Stimulated activated CD4-positive, alpha-beta T cell treated with anti-CD3 and anti-CD28 coated beads, TNF-alpha, amount 100 ng/mL, for 4 hours (primary cell): Measurements from ENCODE around the gene DAAM1.

ENCODE experiments used
- DNase-seq, 3 experiments: peaks; one replicate each; pipeline ENCODE4 v3.0.0-alpha.2; 2020; ENCODE audit warnings: low read depth in 3 of 3

Gene DAAM1

DNA sequence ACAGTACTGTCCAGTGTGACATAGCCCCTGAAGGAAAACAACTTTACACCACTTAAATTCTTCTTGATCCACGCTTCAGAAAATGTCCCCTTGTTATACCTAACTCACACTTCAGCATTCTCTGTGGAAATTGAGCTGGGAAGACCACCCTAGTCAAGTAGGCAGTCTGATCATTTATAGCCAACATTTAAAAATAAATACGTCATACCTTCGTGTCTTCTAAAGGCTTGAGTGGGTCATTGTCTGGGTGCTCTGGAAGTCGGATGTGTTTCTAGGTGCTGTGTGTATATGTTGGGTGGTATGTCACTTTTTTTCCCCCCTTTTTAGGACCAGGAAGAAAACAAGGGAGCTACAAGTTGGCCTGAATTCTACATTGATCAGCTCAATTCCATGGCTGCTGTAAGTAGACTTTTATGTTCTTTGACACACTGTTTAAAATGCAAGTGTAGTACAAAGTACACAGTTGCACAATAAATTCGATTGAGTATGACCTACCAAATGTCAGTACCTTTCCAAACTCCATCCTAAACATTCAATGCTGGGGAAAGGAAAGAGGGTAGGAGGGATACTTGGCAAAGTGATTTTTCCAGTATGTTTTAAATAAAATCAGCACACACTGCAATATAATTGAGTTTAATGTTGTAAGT lies 126.6 kb downstream of the DAAM1 start:
- no peak for DNase-seq

DNA sequence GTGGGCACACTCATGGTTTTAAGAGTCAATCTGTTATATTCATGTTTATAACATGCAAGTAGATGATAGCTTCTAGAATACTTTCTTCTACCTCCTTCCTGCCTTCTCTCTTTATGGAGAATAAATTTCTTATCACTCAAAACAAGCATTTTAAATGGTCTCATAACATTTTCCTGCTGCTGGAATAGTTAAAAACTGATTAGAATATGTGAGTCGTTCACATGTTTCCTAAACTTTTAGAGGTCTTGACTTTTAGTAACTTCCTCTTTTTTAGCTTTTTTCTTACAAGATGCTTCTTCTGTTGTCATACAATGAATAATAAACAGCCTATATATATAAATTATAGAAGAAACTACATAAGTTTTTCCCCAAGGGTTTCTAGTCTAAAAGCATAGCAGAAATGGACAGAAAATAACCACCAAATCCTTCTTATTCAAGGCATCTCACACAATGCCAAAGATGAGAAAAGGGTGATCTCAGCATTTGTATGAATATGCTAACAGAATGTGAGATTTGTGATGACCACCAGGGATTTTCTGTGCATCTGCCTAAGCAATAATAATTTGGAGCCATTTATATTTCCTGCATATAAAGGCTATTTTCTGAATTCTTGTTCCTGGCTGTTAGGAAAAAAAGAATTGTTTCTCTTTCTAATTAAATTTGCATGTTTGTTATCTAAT lies 127.8 kb downstream of the DAAM1 start:
- DNase-seq, result no peak

DNA sequence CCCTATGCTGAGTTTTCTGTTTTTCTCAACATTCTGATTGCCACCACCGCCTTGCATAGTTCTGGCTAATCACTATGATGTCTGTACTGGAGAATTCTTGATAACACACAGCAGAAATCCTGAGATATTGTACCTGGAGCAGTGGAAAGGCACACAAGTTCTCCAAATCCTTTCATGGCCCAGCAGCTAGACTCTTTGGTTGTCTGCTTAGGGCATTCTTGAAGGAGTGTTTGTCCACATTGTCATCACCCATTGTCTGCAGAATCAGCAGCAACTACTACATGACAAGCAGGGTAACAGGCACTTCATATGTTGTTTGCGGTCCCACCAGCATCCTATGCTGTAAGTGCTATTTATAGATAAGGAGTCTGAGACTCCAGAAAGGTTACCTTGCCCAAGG lies 128.9 kb downstream of the DAAM1 start:
- DNase-seq, result no peak

DNA sequence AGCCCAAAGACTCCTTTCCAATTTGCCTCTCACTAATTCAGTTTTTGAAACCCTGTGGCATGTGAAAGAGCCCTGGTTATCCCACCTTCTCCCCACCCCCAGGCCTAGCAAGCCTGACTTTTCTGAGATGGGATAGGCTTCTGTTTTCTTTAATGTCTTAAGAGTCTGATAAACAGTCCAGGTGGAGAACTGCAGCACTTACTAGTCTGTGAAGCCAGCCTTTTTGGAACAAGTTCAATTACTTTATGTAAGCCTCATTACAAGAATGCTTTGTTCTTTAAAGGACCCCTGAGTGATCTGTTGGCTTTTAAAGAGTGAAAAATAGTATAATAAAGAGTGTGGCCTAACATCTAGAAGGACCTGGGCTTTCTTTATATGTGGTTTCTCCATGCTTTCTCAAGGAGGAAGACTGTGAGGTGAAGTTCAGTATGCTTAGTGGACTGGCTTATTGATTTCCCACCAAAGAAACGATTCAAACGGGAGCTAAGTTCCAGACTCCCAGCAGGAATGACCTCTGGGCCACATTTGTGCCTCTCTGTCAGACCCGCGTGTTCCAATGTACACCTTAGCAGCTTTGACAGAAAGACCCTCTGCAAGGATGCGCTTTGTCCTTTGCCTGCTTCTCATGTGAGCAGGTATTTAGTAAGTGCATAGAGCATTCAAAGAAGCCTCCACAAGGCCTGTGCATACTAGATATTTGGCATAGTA lies 129.5 kb downstream of the DAAM1 start:
- DNase-seq, result no peak

DNA sequence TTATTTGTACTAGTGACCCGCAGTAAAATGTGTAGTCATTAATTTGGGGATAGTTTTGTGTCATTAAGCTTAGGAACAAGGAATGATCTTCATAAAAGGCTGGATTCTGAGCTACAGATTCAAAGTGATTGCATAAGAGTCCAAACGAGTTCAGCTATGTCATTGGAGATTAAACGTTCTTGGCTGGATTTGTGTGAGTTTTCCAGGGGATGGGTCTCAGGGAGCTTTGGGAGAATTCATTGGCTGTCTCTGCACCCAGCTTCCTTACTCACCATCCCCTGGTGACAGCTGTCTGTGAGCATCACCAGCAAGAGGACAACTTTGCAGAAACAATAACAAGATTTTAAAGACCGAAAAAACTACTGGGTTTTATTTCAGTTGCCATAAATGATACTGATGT lies 130.4 kb downstream of the DAAM1 start:
- no peak for DNase-seq

DNA sequence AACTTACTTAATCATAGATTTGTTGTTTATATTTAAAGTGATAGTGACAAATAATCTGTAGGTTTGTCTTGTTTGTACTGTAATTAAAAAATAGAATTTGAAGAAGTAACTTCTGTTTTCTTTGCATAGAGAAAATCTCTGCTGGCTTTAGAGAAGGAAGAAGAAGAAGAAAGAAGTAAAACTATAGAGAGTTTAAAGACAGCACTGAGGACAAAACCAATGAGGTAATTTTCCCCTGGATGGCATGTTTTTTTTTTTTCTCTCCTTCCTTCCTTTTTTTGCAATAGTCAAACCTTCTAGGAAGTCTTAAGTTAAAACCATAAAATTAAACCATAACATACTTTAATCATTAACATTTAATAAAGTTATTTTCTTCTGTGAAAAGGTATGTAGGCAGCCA lies 131.9 kb downstream of the DAAM1 start:
- no peak for DNase-seq

DNA sequence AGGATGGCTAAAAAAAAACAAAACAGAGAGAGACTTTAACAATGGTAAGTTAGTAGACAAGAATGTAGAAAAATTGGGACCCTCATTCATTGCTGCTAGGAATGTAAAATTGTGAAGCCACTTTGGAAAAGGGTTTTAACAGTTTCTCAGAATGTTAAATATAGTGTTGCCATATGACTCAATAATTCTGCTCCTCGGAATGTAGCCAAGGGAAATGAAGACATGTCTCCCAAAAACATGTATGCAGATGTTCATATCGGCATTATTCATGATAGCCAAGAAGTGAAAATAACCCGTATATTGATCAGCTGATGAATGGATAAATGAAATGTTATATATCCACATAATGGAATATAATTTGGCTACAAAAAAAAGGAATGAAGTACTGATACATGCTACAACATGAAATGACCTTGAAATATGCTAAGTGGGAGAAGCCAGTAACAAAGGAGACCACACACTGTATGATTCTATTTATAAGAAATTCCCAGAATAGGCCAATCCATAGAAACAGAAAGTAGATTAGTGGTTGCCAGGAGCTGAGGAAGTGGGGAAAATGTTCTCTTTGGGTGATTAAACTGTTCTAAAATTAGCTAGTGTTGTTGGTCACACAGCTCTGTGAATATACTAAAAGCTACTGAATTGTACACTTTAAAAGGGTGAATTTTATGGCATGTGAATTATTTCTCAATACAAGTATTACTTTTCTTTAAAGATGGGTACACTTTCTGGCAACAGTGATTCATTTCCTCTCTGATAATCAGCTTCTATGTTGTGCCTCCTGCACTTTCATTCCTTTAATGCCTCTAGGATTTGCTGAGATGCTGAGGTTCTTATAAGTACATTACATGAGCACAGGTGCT lies 132.5 kb downstream of the DAAM1 start:
- no peak for DNase-seq

DNA sequence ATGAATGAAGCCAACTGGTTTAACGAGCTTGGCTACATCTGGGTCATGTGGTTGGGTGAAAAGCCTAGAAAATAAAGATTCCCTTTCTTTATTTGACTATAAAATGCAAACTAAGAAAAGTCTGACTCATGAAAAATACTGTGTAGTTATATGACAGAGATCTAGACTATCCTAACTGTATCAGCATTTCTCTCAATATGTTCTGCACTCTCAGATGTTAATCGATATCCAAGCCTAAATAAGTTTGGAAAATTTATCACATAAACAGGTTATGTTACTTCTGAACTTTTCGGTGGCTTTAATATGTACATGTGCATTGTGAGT lies 133.1 kb downstream of the DAAM1 start:
- no peak for DNase-seq

DNA sequence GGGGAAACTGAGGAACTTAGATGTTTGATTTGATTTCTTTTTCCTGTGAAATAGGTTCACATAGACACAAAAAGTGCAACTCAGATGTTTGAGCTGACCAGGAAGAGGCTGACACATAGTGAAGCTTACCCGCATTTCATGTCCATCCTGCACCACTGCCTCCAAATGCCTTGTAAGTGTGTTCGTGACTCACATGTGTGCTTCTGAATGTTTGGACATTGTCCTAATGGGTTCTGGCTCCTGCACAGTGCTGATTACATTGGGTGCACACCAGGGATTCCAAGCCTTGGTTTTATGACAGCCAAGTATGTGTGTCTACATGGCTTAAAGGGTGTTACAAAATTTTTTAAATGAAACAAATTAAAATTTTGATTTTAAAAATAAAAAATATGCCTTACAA lies 137.4 kb downstream of the DAAM1 start:
- no peak for DNase-seq

DNA sequence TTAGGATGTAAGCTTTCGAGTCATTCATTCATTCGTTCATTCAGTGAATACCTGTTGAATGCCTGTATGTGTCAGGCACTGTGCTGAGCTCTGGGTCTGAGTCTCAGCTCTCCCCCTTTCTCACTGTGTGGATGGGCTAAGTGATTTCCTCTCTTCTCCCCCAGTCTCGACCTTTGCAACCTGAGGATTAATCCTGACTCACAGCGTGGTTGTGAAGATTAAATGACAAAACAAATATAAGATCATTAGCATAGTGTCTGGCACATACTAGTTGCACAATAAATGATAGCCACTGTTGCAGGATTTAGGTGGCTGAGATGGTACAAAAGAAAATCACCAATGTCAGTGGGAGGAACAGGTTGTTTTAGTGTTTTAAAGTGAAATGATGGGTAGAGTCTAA lies 140.0 kb downstream of the DAAM1 start:
- no peak for DNase-seq

DNA sequence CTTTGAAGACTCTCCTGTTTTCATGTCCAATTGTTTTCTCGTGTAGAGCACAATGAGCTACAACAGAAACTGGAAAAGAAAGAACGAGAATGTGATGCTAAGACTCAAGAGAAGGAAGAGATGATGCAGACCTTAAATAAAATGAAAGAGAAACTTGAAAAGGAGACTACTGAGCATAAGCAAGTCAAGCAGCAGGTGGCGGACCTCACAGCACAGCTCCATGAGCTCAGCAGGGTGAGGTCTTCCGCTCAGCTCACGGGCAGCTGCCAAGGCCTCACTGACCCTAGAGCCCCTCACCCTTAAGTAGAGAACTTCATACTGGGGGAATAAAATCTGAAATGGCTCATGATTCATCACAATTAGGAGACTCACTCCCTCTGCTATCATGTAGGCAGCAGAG lies 142.0 kb downstream of the DAAM1 start:
- DNase-seq, result no peak

DNA sequence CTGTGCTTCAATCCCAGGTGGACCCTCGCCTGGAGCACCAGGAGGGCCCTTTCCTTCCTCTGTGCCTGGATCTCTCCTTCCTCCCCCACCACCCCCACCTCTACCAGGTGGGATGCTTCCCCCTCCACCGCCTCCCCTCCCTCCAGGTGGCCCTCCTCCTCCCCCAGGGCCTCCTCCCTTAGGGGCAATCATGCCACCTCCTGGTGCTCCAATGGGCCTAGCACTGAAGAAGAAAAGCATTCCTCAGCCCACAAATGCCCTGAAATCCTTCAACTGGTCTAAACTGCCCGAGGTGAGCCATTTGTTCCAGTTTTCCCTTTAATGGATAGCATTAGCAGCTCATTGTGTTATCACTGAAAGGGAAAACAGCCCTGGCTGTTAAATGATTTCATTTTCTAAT lies 142.8 kb downstream of the DAAM1 start:
- DNase-seq, result no peak

DNA sequence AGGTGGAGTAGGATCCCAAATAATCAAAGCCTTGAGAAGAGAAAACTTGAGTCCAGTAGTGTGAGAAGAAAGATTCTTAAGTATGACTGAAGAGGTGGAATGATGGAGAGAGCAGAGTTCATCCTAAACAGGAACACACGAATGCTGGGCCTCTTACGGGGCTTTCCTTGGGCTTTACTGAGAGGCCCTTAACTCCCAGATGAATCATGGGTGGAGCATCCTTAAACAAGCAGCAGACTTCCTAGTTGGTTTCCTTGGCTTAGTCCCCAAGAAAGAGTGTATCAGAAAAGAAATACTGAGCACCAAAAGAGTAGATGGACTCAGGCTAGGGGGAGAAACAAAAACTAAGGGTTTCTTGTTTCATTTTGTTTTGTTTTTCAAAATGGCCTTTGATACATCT lies 144.3 kb downstream of the DAAM1 start:
- no peak for DNase-seq

DNA sequence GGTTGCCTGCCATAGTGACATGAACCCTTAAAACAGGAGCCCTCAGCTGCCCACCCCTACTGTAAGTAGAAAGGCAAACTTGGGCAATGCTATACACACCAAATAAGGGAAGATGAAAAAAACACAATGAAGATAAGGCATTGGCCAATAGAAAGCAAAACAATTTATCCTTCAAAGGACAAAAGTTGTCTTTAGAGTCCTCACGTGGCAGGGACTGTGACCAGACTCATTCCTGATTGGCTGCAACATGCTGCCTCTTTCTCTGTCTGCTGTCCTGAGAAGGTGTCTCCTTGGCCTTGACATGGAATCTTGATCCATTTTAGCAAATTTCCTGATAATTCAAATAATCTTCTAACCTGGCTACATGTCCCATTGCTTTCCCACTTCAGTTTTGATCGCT lies 144.8 kb downstream of the DAAM1 start:
- DNase-seq, result no peak

DNA sequence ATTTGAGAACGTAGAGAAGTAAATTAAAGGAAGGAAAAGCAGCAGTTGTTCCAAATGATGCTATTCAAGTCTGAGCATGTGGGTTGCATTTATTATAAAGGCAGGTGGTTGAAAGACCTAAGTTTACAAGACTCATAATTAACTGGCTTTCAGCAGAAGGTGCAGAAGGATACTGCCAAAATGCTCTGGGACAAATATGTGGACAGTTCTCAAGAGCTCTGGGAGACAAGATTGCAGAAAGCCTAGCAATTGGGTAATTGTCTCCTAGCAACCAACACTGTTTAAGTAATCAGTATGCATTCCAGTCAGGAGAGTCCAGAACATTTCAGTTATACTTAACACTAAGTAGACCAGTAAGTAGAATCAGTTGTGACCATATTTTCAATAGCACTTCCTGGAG lies 145.2 kb downstream of the DAAM1 start:
- no peak for DNase-seq

DNA sequence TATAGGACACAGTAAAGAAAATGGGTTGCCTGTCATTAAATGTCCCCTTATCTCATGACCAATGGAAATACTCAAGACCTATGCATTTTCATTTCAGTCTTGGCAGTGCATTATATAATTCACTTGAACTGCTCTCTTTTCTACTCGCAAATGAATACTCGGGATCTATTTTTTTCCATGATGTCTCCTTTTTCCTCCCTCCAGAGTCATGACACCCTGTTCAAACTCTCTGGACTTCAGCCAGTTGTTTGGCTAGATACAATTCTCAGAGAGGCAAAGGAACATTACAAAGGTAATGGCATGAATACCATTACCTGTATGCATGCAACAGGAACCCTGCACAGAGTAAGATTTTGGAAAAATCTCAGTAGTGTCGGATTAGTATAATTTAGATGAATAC lies 145.8 kb downstream of the DAAM1 start:
- no peak for DNase-seq

DNA sequence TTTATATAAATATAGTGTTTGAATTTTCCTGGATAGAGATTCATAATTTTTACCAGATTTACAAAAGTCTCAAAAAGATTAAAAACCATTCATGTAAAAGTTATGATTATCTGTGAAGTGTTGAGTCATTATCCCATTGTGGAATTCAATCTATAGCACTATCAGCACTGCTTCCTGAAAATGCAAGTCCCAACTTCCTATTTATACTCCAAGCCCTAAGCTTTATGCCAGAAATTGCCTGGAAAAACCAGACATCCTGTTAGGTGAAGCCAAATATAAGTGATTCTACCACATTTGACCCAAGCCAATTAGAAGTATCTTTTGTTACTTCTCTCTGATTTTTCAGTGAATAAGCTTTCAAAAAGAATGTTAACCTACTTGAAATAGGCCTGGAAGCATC lies 147.6 kb downstream of the DAAM1 start:
- DNase-seq, result no peak

DNA sequence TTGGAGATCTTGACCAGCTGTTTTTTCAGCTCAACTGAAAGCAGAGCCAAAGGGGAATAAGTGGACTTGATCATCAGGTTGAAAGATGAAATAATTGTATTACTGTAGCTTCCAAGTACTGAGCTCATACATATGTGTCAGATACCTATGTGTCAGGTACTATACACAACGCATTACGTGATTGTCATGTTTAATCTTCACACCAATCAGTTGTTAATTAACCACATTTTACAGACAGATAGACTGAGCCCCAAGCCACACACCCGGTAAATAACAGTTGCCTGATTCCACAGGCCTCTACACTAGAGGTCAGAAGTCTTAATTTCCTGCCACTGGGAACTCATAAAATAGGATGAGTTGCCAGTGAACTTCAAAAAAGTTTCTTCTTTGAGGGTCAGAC lies 148.2 kb downstream of the DAAM1 start:
- DNase-seq, result no peak

DNA sequence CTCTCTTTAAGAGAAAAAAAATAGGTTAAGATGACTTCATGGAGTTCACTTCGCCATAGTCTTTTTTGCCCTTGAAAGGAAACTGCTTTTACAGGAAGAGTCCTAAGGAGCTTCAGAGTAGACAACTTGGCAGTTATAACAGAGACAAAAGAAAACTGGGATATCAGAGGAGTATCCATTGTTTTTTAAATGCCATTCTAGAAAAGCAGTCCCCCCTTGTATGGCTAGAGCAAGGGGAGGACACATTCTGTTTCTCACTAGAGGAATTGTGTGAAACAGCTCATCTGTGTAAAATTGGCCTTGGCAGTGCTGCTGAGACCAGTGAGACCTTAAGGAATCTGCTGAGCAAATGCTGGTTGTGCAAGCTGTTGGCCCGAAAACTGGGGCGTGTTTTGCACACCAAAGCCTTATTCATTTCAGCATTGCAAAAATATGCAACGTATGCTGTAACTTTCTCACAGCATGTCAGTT lies 148.7 kb downstream of the DAAM1 start:
- no peak for DNase-seq

DNA sequence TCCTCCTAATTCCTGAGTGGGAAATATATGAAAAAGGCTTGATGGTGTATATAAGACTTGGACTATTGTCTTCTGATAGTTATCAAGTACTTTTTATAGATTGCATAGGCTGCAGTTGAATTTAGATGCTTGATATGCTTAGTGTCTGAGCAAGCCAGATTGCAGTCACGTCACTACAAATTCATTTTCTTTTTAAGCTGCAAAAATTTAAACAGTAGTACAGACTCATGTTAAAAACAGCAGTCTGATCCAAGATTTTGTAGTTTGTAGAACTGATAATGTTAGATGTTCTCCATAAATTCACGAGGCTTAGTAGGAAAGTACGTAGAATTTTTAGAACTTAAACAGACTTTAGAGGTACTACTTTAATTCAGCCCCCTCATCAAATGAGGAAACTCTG lies 150.3 kb downstream of the DAAM1 start:
- no peak for DNase-seq

DNA sequence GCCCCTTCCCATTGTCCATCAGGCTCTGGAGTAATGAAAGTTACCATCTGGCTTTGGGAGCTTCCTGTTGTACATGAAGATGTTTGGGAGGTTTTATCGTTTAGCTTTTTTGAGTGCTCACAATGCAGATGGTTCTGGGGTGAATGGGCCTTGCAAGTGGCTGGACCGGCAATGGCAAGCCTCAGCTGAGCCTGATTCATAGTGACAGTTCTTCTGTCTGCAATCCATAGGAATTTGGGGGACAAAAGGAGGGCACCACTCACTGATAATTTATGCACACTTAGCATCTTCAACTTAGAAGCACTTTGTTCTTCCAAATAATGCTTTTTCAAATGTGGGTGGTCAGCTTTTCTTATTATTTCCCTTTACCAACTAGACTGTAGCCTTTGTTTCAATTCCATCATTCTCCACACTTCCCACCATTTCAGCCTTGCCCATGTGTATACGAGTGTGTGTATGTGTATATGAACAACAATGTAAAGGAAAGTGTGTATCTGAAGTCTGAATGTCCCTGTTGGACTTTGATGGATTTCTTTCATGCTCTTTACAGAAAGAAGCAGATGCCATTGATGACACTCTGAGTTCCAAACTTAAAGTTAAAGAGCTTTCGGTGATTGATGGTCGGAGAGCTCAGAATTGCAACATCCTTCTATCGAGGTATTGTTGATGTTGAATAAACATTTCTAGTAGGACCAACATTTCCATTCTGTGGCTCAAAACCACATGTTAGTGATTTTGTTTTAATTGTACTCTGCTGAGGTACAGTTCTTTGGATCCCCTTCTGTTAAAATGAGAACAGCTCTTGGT lies 151.3 kb downstream of the DAAM1 start:
- DNase-seq, result no peak
